Left renal pelvis (tissue), 4 donors: ENCODE measurements around the gene MAEA. TPM values are rescaled to one million over a fixed set of nuclear protein-coding genes. Genes with fewer than 3 reads are reported as not detected.
"Not testable (repeated sequence)": the region's sequence is repeated elsewhere in the genome, so short reads cannot be mapped to it uniquely, and the experiment has no call there.

ENCODE experiments used
- DNase-seq, 4 donors: peaks; one replicate each; pipeline ENCODE4 v3.0.0-alpha.2; 2013; ENCODE audit warnings: low read depth in 4 of 4, low spot score in 3 of 4
- polyA plus RNA-seq, 4 donors: library from polyadenylated mRNA; unstranded; fragments of 120-200 nt; gene quantifications; one replicate each; pipeline ENCODE4 v1.2.1, GENCODE V29; 2013; ENCODE audit not compliant: insufficient read length in 4 of 4

The MAEA gene
- polyA plus RNA-seq, 4 donors = 59.0 to 76.8 (median 65.0) TPM

- no peak for DNase-seq
Observed at GRCh38 chr4:1364217-1364616, 74.5 kb downstream of the MAEA start.

DNA sequence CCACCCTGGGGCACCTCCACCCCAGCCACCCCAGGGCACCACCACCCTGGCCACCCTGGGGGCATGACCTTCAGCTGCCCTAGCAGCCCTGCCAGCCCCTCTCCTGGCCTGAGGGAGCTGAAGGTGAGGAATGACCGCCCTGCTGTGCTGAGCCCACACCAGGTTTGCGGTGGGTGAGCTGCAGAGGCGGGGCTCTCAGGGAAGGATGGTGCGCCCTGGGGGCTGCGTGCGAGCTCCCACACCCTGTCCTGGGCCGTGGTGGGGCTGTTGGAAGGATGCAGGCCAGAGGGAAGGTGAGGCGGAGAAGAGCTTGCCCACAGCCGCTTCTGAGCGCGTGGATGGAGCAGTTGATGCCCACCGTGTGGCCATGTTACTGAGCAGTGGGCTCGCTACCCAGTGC, 75.1 kb downstream of the MAEA start:
- no peak for DNase-seq

DNA sequence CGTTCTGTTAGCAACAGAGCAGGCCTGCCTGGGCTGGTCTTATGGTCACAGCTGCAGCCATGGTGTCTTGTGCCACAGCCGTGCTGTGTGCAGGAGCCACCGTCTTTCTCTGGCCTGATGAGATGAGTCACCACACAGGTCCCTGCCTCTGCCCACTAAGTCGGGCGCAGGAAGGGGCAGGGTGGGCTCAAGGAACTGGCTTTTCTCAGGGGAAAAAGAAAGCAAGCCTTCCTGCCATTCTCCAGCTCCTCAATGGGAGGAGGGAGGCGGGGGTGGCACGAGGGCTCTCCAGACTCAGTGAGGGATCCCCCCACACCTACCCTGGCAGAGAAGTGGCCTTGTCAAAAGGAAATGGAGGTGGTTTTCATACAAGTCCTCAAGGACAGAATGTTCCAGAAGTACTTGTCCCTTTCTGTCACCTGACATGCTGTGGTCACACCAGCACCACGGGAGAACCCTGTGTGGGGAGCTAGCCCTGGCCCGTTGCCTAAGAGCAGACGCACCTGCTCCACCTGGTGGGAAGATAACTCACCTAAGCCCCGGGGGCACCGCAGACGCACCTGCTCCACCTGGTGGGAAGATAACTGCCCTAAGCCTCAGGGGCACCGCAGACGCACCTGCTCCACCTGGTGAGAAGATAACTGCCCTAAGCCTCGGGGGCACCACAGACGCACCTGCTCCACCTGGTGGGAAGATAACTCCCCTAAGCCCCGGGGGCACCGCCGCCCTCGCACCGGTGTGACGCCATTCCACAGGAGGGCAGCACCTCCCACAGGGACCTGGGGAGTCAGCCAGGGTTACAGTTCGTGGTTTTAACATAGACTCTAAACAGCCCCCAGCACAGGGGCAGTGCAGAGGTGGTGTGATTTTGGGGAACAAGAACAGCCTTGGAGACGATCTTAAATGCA, 75.8 kb downstream of the MAEA start:
- DNase-seq = no peak

DNA sequence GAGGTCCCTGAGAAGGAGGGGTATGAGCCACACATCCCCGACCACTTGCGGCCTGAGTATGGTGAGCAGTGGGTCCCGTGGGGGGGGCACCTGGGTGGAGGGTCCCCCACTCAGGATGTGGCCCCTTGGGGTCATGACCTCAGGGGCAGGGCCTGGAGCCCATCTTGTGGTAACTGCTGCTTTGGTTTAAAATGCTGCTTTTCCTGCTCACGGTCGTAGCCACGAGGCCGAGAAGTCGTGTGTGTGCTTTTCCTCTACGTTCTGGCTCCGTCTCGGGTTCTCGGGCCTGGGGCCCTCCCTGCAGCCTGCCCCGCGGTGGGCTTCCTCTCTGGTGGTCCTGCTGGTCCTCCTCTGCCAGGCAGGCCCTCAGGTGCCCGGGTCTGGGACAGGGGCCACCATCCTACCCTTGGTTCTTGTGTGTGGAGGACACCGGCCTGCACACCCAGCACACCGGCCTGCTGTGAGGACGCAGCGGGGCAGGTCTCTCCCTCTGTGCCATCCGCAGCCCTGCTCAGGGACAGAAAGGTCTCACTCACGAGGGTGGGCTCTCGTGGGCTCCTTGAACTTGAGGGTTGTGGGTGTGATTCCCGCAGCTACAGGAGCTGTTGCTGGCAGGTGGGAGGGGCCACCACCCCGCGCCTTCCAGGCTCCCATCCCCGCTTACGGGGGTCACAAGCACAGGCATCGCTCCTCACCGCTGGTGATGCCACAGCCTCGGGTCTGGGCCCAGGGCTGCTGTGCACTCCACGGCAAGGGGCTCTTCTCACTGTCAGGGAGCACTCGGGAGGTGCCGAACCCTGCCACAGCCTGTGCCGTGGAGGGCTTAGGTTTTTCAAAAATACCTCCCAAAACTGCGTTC, 76.9 kb downstream of the MAEA start:
- no peak for DNase-seq

GRCh38 chr4:1367230-1367935, 77.7 kb downstream of the MAEA start:
- DNase-seq = no peak

GRCh38 chr4:1367936-1368289, 78.2 kb downstream of the MAEA start:
- DNase-seq = no peak

DNA sequence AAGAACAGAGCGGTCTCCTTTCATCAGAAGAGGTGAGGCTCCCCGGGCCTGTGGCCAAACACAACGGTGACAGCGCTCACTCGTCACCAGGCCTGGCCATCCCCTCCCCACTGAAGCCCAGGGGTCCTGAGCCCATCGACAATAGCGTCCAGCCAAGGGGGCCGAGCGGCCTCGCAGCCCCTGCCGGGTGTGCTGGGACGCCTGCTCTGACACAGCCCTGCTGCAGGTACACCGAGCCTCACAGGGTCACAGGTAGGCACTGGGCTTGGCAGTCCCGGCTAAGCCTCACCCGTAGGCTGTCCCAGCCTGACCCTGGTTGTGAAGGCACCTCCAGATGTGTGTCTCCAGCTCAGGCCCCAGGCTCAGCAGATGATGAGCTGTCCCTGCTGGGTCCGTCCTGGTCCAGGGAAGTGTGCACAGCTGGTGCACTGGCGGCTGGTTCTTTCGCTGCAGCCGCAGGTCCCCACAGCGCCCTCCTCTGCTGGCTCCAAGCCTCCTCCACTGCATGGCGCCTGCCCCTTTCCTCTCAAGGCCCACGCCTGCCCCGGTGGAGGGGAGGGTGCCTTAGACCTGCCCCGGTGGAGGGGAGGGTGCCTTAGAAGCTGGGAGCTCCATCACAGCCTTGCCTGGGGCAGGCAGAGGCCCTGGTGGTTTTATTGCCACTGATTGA, 78.9 kb downstream of the MAEA start:
- DNase-seq = no peak

GRCh38 chr4:1369091-1369450, 79.4 kb downstream of the MAEA start:
- no peak for DNase-seq

DNA sequence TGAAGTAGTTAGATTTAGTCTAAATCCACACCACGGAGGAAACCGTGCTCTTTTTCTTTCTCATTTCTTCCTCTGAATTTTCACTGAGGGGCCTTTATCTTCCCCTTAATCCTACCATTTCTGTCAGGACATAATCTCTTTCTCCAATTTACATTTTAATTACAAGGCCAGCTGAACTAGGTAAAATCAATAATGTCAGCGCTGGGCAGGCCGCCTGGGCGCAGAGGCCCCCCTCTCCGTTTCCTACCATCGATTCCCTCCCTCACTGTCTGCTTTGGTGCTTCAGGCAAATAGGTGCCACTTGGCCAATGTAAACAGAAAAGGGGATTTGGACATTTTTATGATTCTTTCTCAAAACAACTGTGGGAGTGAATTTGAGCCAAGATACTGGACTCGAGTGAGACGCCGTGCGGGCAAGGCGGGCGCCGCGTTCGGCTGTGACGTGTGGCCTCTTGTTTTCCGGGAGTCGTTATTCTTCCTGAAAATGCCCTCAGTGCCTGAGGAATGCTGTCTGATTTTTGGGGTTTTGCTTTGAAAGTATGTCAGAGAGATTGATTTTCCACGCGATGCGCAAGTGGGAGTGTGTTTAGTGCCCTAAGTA, 79.9 kb downstream of the MAEA start:
- no peak for DNase-seq

GRCh38 chr4:1370321-1371124, 80.8 kb downstream of the MAEA start:
- no peak for DNase-seq

GRCh38 chr4:1371176-1372165, 81.8 kb downstream of the MAEA start:
- DNase-seq = no peak

- not testable (repeated sequence) for DNase-seq
Observed at GRCh38 chr4:1372576-1372975, 82.9 kb downstream of the MAEA start.

GRCh38 chr4:1373892-1374705, 84.4 kb downstream of the MAEA start:
- no peak for DNase-seq

DNA sequence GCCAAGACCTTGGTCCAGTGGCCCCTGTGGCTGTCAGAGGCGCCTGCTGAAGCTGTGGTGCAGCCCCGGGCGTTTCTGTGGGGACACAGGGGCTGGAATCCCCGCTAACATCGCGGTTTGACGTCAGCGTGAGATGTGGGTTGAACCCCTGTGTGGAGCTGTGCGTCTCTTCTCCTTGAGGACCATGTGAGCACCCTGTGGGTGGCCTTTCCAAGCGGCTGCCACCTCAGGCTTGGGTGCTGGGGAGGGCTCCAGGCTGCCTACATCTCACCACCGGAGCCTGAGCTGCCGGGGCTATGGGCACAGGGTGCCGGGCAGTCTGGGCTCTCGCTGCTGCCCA, 85.0 kb downstream of the MAEA start:
- DNase-seq = no peak

GRCh38 chr4:1375051-1375721, 85.5 kb downstream of the MAEA start:
- DNase-seq = no peak

- DNase-seq = no peak
Observed at GRCh38 chr4:1375761-1376322, 86.2 kb downstream of the MAEA start.

DNA sequence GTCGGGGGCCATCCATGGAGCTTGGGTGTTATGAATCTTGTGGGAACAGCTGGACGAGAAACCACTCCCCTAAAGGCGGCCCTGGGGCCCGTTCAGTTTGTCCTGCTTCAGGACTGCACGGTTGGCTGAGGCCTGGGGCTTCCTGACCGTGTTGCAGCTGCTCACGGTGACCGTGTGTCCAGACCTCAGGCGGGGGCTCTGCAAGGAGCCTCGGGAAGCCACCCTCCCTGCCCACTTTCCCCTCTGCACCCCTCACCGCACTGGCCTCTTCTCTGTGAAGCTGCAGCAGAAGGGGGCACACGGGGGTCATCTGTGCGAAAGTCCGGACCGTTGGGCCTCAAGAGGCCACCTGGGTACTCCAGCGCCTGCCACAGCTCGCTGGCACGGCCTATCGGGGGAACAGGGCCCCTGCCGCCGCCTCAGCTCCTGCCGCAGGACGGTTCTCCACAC, 86.7 kb downstream of the MAEA start:
- DNase-seq = no peak
